Astrocyte (in vitro differentiated cells and primary cell): ENCODE measurements around the gene SRF.

Experiments used
- EZH2 ChIP-seq: IDR thresholded peaks from 2 replicates; pipeline ENCODE4 v1.6.1; 2012; ENCODE audit warnings: mild to moderate bottlenecking, low read length, inconsistent platforms; ENCODE audit not compliant: insufficient read depth
- TF ChIP-seq, protein P1 (sequence below): IDR thresholded peaks from 2 replicates; pipeline ENCODE4 v1.5.1; 2011; ENCODE audit warnings: low read depth, mild to moderate bottlenecking, inconsistent platforms, low read length, moderate library complexity; ENCODE audit not compliant: insufficient read depth

DNA sequence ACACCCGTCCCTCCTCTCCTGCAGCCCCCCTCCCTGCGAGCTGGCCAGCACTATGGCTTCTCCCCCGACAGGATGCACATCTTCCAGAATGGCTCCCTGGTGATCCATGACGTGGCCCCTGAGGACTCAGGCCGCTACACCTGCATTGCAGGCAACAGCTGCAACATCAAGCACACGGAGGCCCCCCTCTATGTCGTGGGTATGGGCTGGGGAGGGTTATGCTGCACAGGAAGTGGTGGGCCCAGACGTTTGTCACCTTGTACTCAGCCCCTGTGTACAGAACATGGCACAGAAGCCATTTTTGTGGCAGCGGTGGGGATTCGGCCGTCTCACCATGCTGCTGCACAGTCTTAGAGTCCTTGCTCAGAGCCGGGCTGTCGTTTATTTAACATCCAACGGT lies 29.0 kb upstream of the SRF start:
- TF ChIP-seq, protein P1, sequence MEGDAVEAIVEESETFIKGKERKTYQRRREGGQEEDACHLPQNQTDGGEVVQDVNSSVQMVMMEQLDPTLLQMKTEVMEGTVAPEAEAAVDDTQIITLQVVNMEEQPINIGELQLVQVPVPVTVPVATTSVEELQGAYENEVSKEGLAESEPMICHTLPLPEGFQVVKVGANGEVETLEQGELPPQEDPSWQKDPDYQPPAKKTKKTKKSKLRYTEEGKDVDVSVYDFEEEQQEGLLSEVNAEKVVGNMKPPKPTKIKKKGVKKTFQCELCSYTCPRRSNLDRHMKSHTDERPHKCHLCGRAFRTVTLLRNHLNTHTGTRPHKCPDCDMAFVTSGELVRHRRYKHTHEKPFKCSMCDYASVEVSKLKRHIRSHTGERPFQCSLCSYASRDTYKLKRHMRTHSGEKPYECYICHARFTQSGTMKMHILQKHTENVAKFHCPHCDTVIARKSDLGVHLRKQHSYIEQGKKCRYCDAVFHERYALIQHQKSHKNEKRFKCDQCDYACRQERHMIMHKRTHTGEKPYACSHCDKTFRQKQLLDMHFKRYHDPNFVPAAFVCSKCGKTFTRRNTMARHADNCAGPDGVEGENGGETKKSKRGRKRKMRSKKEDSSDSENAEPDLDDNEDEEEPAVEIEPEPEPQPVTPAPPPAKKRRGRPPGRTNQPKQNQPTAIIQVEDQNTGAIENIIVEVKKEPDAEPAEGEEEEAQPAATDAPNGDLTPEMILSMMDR = no peak
- no peak for TF ChIP-seq EZH2
